ENCODE data around the gene FANK1.
"Not testable (repeated sequence)": the region's sequence is repeated elsewhere in the genome, so short reads cannot be mapped to it uniquely, and the experiment has no call there.

Gene FANK1

DNA sequence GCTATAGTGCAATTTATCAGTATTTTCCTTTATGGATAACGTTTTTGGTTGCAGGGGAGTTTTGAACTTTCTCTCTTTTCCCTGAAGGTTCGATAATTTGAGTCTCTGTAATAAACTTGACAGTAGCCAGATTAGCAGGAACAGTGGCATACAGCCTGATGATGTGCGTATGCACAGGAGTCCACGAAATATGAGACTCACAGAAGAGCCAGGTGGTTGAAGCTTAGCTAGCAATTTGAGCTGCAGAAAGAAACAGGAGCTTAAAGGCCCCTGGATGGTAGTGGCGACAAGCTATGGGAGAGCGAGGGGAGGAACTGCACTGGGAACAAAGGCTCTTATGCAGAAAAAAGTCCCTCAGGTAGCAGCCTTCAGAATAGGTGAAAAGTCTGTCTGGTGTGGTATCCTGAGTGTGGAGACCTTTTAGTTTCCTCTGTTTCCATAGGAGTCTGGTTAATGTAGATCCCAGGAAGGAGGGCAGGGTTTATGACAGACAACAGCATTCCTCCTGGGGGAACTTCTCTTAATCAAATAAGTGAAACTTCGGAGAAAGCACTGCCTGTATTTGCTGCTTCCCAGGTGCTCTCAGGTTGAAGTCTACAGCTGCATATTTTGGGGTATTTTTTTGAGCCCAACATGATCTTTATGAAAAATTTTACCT is 32.7 kb downstream of the FANK1 start:
- DNase-seq (ENCODE audit: low read depth in 1 of 2, low spot score in 1 of 2) = no peak

DNA sequence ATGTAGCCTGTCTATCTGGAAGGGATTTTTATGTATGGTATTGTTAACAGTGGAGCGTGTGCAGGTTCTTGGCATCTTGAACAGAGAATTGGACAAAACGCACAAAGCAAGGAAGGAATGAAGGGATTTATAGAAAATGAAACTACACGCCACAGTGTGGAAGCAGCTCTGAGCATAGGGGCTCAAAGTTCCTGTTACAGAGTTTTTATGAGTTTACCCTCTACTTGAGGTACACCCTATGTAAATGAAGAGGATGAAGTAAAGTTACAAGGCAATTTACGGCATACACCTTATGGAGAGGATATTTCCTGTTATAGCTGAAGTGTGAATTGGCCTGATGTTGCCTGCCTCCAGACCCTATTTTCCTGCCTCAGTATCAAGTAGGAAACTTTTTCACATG is 33.3 kb downstream of the FANK1 start:
- no peak for DNase-seq (ENCODE audit: low read depth in 1 of 2, low spot score in 1 of 2)

DNA sequence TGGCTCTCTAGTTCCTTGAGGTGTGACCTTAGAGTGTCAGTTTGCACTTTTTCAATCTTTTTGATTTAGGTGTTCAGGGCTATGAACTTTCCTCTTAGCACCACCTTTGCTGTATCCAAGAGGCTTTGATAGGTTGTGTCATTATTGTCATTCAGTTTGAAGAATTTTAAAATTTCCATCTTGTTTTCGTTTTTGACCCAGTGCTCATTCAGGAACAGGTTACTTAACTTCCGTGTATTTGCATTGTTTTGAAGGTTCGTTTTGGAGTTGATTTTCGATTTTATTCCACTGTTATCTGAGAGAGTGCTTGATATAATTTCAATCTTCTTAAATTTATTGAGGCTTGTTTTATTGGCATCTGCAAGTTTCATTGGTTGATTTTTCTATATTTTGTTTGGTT is 37.3 kb downstream of the FANK1 start:
- DNase-seq (ENCODE audit: low read depth in 1 of 2, low spot score in 1 of 2) = no peak

DNA sequence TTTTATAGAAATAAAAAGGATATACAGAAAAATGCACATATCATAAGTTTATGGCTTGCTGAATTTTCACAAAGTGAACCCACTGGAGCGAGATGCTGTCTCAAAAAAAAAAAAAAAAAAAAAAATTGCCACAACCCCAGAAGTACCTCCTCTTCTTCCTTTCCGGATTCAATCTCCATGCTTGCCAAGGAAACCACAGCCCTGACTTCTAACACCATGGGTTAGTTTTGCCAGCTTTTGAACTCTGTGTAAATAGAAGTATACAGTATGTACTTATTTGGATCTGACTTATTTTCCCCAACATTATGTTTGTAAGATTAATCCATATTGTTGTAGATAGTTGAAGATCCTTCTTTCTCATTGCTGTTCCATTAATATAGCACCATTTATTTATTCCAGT is 40.0 kb downstream of the FANK1 start:
- no peak for DNase-seq (ENCODE audit: low read depth in 1 of 2, low spot score in 1 of 2)

DNA sequence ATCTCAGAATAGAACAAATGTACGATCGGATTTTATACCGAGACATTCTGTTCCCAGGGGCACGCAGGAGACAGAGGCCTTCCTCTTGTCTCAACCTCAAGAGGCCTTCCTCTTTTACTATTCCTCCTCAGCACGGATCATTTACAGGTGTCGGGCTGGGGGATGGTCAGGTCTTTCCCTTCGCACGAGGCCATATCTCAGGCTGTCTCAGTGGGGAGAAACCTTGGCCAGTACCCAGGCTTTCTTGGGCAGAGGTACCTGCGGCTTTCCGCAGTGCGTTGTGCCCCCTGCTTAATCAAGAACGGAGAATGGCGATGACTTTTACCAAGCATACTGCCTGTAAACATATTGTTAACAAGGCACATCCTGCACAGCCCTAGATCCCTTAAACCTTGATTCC is 44.2 kb downstream of the FANK1 start:
- no peak for DNase-seq (ENCODE audit: low read depth in 1 of 2, low spot score in 1 of 2)

DNA sequence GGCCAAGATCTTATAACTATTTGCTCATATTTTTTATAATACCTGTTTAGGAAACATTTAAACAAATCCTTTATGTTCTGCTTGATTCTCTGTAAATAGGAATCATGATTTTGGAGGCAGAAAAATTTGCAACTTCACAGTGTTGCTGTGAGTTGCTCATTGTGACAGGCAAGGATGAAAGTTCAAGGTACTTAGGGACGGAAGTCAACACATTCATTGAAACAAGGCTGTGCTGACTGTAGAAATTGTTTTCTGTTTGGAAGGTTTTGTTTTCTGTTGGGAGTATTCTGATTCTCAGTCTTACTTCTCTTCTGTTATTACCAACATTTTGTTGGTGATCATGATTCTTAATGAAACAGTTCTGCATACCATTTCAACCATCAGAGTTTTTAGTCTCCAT is 54.9 kb downstream of the FANK1 start:
- no peak for DNase-seq (ENCODE audit: low read depth in 1 of 2, low spot score in 1 of 2)

DNA sequence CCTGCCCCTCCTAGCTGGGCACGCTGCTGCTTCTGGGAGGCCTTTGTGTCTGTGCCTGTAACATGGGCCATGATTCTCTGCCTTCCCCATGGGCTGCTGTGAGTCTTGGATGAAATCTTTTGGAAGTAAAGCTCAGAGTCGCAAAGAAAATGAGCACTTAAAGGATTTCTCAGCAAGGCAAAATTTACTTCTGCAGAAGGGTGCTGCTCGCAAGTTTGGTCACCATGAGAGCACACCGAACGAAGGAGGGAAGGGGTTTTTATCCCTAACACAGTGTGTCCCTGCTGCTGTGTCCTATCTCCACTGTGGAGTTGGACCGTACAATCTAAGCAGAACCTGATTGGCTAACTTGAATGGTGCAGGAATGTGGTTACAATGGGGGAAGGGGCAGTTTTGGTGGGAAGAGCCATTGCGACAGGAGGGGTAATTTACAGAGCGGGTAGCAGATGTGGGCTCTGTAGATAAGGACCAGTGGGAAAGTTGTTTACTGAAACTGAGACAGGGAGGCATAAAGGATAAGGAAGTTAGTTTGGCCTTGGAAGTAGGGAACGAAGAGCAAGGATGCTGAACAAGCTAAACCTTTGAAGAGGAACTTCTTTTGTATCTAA is 57.5 kb downstream of the FANK1 start:
- DNase-seq (ENCODE audit: low read depth in 1 of 2, low spot score in 1 of 2) = no peak

DNA sequence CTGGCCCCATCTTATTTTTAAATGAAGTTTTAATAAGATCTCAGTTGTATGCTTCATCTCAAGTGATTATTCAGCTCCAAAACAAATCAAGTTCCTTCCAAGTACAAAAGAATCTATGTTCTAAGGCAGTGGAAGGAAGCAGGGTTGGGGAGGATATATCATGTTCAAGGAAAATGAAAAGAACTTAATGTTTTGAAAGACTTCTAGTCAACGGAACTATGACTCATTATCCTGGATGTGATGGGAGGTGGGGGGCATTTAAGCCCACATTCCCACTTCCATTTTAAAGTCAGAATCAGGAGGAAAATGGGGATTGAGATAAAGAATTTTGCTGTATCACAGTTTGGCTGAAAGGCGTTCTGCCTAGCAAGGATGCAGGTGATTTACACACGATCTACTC is 59.4 kb downstream of the FANK1 start:
- DNase-seq (ENCODE audit: low read depth in 1 of 2, low spot score in 1 of 2) = no peak

DNA sequence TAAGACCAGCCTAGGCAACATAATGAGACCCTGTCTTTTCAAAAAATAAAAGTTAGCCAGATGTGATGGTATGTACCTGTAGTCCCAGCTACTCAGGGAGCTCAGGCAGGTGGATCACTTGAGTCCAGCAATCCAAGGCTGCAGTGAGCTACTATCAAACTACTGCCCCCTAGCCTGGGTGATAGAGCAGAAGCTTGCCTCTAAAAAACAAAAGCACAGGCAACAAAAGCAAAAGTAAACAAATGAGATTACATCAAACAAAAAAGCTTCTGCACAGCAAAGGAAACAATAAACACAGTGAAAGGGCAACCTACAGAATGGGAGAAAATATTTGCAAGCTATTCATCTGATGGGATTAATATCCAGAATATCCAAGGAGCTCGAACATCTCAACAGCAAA is 65.4 kb downstream of the FANK1 start:
- no peak for DNase-seq (ENCODE audit: low read depth in 1 of 2, low spot score in 1 of 2)

DNA sequence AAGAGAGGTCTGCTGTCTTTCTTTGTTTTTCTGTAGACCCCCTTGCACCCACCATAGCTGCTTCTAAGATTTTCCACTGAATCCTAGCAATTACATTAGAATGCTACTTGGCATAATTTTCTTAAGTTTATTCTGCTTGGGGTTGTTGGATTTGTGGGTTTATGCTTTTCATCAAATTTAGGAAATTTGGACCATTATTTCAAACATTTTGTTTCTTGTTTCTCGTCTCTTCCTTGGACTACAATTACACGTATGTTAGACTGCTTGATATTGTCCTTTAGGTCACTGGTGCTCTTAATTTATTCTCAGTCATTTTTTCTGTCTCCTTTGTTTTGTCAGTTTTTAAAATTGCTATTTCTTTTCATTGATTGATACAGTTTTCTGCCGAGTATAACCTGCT is 65.8 kb downstream of the FANK1 start:
- no peak for DNase-seq (ENCODE audit: low read depth in 1 of 2, low spot score in 1 of 2)

DNA sequence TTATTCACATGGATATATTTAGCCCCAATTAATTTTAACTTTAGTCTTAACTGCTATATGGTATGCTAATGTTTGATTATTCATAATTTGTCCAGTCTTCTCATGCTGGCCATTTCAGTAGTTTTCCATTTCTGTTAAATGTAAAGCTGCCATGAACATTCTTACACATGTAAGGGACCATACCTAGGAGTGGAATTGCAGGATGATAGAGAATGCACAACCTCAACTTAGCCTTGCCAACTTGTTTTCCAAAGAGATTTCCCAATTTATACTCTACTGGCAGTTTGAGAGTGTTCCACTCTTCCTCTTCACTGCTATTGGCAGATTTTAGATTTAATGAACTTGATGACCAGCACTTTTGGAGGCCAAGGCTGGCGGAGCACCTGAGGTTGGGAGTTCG is 68.2 kb downstream of the FANK1 start:
- no peak for DNase-seq (ENCODE audit: low read depth in 1 of 2, low spot score in 1 of 2)

DNA sequence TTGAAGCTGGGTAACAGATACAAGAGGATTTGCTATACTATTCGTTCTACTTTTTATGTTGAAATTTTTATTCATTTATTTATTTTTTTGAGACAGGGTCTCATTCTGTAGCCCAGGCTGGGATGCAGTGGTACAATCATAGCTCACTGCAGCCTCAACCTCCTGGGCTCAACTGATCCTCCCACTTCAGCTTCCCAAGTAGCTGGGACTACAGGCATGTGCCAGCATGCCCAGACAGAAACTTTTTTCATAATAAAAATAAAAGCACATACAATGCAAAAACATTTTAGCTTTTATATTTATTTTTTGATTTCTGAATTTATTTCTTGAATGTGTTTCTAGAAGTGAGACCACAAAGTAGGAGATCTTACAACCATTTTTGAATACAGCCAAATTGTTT is 71.2 kb downstream of the FANK1 start:
- DNase-seq (ENCODE audit: low read depth in 1 of 2, low spot score in 1 of 2) = no peak

DNA sequence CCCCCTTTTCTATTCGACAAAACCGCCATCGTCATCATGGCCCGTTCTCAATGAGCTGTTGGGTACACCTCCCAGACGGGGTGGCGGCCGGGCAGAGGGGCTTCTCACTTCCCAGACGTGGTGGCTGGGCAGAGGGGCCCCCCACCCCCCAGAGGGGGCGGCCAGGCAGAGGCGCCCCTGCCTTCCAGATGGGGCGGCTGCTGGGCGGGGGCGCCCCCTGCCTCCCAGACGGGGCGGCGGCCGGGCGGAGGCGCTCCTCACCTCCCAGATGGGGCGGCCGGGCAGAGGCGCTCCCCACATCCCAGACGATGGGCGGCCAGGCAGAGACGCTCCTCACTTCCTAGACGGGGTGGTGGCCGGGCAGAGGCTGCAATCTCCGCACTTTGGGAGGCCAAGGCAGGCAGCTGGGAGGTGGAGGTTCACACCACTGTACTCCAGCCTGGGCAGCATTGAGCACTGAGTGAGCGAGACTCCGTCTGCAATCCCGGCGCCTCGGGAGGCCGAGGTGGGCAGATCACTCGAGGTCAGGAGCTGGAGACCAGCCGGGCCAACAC is 73.8 kb downstream of the FANK1 start:
- not testable (repeated sequence) for DNase-seq (ENCODE audit: low read depth in 1 of 2, low spot score in 1 of 2)

DNA sequence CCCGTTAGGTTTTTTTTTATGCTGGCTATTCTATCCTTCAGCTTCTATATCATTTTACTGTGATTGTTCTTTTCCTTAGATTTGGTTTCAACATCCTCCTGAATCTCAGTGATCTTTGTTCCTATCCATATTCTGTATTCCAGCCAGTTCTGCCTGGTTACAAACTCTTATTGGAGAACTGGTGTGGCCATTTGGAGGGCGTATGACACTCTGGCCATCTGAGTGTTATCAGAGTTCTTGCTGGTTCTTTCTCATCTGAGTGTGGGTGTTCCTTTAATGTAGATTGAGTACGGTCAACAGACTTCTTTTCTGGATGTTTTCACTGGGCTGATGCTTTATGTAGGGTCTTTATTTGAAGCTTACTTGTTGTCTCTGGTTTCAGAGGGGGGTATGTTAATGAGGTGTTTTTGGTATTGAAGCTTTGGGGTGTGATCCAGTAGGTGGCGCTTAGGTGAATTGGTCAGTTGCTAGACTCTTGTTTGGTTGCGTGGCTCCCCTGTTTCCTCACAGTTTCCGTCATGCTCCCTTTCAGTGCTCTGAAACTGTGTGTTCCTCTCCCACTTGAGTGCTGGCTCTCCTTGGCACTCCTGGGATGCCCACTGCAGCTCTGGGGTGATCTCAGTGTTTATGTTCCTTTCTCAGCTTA is 80.7 kb downstream of the FANK1 start:
- no peak for DNase-seq (ENCODE audit: low read depth in 1 of 2, low spot score in 1 of 2)

DNA sequence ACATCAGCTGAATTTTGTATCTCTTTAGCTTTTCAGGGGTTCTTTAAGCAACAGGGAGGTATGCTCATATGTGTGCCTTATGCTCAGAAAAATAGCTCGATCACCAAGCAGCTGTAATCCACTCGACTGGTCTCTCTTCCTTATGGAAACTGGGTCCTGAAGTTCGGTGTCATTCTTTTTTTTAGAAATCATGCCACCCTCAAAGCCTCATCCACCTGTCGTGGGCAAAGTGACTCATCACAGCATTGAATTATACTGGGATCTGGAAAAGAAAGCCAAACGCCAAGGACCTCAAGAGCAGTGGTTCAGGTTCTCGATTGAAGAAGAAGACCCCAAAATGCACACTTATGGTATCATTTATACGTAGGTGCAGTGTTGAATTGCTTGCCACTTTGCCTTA is 83.6 kb downstream of the FANK1 start:
- no peak for DNase-seq (ENCODE audit: low read depth in 1 of 2, low spot score in 1 of 2)

DNA sequence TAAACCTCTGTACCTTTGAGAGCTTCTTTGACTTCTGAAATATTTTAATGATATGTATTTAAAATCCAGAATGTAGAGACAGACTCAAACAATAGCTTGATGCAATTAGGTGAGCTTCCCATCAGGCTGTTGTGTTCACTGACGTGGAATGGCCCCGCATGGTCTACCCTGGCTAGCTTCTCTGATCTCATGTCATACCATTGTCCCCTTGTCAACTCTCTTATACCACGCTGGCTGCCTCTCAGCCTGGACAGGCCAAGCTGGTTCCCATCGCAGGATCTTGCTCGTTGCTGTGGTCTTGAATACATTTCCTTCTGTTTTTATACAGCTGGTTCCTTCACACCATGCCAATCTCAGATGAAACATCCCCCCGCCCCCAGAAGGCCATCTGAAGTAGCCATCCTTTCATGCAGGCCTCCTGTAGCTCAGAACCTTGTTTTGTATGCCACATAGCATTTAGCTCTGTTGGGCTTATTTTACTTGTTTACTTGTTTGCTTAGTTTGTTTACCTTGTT is 84.2 kb downstream of the FANK1 start:
- DNase-seq (ENCODE audit: low read depth in 1 of 2, low spot score in 1 of 2) = no peak

DNA sequence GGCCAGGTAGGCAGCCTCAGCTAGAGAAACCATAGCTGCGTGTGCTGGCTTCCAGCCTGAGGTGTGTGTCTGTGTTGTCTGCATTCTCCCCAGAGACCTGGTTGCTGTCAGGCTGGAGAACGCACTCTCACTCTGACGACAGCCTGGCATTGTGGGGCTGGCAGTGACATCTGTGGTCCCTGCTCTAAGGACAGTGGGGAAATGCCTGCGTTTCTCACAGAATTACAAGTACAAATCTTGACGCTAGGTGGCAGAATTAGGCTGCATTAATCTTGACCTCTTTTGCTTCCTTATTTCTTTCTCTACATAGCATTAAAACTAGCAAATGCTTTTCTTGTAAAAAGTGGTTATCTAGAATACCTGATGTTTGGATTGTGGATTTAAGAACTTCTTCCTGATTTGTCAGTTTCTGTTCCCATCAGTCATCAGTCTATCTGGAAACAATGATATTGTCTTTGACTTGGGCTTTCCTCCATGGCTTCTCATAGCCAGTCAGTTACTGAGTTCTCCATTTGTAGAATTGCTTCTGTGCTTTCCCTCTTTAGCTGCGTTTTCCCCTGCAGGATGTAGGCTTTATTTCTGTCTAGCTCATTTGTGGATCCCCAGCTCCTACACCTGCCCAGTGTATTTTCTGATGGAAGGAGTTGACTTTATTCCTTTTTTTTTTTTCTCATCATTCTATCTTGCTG is 86.0 kb downstream of the FANK1 start:
- peak in 1 of 2 donors; percentile 39 for DNase-seq (ENCODE audit: low read depth in 1 of 2, low spot score in 1 of 2)

DNA sequence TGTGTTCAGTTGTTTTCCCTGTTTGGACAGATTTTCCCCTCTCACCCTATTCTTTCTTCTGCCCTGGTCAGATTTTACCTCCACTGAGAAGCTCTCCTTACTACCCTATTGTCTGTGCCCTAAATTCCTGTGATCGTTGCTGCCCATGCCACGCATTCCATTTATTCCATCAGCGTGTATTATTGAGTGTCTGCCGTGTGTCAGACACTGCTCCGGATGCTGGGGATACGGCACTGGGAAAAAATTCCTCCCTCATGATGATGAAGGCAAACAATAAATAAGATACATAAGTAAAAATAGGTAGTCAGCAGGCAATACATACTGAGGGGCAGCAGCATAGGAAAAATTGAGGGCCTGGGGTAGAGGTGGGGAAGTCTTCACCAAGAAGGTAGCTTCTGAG is 86.8 kb downstream of the FANK1 start:
- DNase-seq (ENCODE audit: low read depth in 1 of 2, low spot score in 1 of 2) = no peak

DNA sequence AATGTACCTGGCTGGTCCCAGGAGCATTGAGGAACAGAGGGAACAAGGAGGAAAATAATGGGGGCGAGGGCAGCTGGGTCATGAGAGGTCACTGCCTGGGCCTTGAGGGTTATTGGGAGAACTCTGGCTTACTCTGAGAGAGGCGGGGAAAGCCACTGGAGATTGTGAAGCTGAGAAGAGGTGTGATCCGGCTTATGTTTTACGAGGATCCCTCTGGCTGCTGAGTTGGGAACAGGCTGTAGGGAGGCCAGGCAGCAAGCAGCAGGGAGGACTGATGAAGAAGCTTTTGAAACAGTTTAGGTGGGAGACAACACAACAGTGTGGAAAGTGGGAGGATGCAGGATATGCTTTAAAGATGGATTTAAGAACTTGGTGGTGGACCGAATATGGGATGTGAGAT is 87.3 kb downstream of the FANK1 start:
- no peak for DNase-seq (ENCODE audit: low read depth in 1 of 2, low spot score in 1 of 2)

DNA sequence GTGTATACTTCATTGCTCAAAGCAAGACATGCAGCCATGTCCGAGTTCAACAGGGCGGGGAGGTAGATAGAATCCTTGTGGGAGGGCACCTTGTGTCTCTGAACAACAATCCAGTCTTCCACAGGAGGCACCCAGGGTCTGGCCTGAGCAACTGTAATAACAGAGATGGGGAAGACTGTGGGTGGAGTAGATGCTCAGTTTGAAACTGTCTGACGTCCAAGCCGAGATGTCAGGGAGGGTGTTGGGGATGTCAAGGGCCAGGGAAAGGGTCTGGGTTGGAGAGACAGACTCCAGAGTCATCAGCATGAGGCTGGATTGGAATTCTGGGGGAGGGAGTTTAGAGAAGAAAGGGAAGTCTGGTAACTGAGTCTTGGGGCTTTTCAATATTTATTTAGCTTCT is 88.0 kb downstream of the FANK1 start:
- DNase-seq (ENCODE audit: low read depth in 1 of 2, low spot score in 1 of 2) = no peak

DNA sequence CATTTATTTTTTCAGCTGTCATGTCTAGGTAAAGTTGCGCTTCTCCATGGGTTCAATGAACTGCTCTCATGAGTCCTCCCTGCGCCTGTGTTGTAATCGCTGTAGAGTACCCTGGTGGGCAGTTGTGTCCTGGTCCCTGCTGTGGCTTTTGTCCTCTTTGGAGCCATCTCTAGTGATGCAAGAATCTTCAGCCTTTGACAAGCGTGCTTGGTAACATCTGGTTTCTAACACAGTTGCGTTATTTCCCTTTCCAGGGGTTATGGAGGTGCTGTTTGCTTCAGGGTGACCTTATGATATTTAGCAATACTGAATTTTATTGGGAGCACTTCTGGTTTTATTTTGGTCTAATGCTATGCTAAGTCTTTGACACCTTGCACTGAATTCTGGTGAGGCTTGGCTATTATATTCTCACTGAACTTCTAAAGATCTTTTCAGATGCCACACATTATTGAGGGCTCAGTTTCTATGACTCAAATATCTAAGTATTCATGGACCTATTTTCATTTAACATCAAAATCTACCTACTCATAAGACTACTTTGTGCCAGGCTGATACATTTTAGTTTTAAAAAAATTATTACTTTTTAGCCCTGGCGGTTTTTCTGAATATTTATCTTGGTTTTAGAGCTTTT is 88.6 kb downstream of the FANK1 start:
- no peak for DNase-seq (ENCODE audit: low read depth in 1 of 2, low spot score in 1 of 2)

Data from activated CD4-positive, alpha-beta T cell treated with anti-CD3 and anti-CD28 coated beads, Interleukin-2, amount 50 U/mL, for 24 hours (primary cell).